MM.1S (cell line): ENCODE measurements around the gene OASL.

Experiments used
- DNase-seq: peaks from one replicate; pipeline ENCODE4 v3.0.0-alpha.2; 2015
- H2AFZ ChIP-seq: fragments of 300-600 bp; sonication (generic); 2 replicates; pipeline ENCODE4 v1.6.0; 2016; ENCODE audit warnings: antibody characterized with exemption, low read length
- H3F3A ChIP-seq: fragments of 300-600 bp; sonication (generic); 2 replicates; pipeline ENCODE4 v1.6.1; 2016; ENCODE audit warnings: mild to moderate bottlenecking, antibody characterized with exemption, low read length, moderate library complexity, mixed read lengths; ENCODE audit not compliant: insufficient read depth
- H3K27ac ChIP-seq: fragments of 300-600 bp; sonication (generic); 2 replicates; pipeline ENCODE4 v1.5.1; 2016; ENCODE audit warnings: mild to moderate bottlenecking, low read length
- H3K27me3 ChIP-seq: fragments of 300-600 bp; sonication (generic); replicated peaks from 2 replicates; pipeline ENCODE4 v1.6.0; 2016; ENCODE audit warnings: low read length; ENCODE audit not compliant: insufficient read depth
- H3K36me3 ChIP-seq: fragments of 300-600 bp; sonication (generic); replicated peaks from 2 replicates; pipeline ENCODE4 v1.6.1; 2016; ENCODE audit warnings: mild to moderate bottlenecking, low read length, mixed read lengths; ENCODE audit not compliant: insufficient read depth
- H3K4me1 ChIP-seq: fragments of 300-600 bp; sonication (generic); 2 replicates; pipeline ENCODE4 v1.6.1; 2016; ENCODE audit warnings: low read length, mixed read lengths
- H3K4me2 ChIP-seq: fragments of 300-600 bp; sonication (generic); 2 replicates; pipeline ENCODE4 v1.6.0; 2016; ENCODE audit warnings: low read depth, low read length
- H3K4me3 ChIP-seq: fragments of 300-600 bp; sonication (generic); 2 replicates; pipeline ENCODE4 v1.5.1; 2016; ENCODE audit warnings: low read length, mixed read lengths
- H3K79me2 ChIP-seq: fragments of 300-600 bp; sonication (generic); 2 replicates; pipeline ENCODE4 v1.6.1; 2016; ENCODE audit warnings: mixed run types, low read length, mixed read lengths
- H3K9ac ChIP-seq: fragments of 300-600 bp; sonication (generic); 2 replicates; pipeline ENCODE4 v1.6.1; 2016; ENCODE audit warnings: low read length, mixed read lengths
- H3K9me2 ChIP-seq: fragments of 300-600 bp; sonication (generic); replicated peaks from 2 replicates; pipeline ENCODE4 v1.6.1; 2016; ENCODE audit warnings: mild to moderate bottlenecking, low read length, mixed read lengths; ENCODE audit not compliant: insufficient read depth
- H3K9me3 ChIP-seq: fragments of 300-600 bp; sonication (generic); replicated peaks from 2 replicates; pipeline ENCODE4 v1.6.1; 2016; ENCODE audit warnings: mild to moderate bottlenecking, low read length, mixed read lengths; ENCODE audit not compliant: insufficient read depth
- H4K20me1 ChIP-seq: fragments of 300-600 bp; sonication (generic); 2 replicates; pipeline ENCODE4 v1.6.1; 2016; ENCODE audit warnings: mild to moderate bottlenecking, low read length, moderate library complexity, mixed read lengths; ENCODE audit not compliant: insufficient read depth
- EZH2 ChIP-seq: fragments of 300-600 bp; sonication (generic); optimal IDR thresholded peaks from 2 replicates; pipeline ENCODE3; 2017; ENCODE audit warnings: low read depth, mild to moderate bottlenecking, antibody characterized with exemption, low read length, mixed read lengths
- EZH2phosphoT487 ChIP-seq: fragments of 300-600 bp; sonication (generic); IDR thresholded peaks from 2 replicates; pipeline ENCODE4 v1.6.1; 2018; ENCODE audit warnings: antibody characterized with exemption, low read length
- TF ChIP-seq, protein P1 (sequence below): fragments of 300-600 bp; sonication (generic); IDR thresholded peaks from 2 replicates; pipeline ENCODE4 v1.5.1; 2016; ENCODE audit warnings: antibody characterized with exemption, low read length, mixed read lengths

Gene OASL

GRCh38 chr12:120983759-120984158 lies 55.3 kb downstream of the OASL start:
- H3K9me2 ChIP-seq = no peaks in the 10 kb centered on the region
- H3K79me2 ChIP-seq = no peaks in the 10 kb centered on the region
- H3K27me3 ChIP-seq = no peaks in the 10 kb centered on the region
- H3K9me3 ChIP-seq = no peaks in the 10 kb centered on the region
- H4K20me1 ChIP-seq = no peaks in the 10 kb centered on the region
- no peak overlapping the region for H3K4me2 ChIP-seq
- H3K36me3 ChIP-seq = no peaks in the 10 kb centered on the region
- H3K4me1 ChIP-seq = no peaks in the 10 kb centered on the region
- no peak overlapping the region for H2AFZ ChIP-seq
- DNase-seq = no peak
- H3K4me3 ChIP-seq = no peak overlapping the region
- TF ChIP-seq EZH2 = no peak
- TF ChIP-seq, protein P1, sequence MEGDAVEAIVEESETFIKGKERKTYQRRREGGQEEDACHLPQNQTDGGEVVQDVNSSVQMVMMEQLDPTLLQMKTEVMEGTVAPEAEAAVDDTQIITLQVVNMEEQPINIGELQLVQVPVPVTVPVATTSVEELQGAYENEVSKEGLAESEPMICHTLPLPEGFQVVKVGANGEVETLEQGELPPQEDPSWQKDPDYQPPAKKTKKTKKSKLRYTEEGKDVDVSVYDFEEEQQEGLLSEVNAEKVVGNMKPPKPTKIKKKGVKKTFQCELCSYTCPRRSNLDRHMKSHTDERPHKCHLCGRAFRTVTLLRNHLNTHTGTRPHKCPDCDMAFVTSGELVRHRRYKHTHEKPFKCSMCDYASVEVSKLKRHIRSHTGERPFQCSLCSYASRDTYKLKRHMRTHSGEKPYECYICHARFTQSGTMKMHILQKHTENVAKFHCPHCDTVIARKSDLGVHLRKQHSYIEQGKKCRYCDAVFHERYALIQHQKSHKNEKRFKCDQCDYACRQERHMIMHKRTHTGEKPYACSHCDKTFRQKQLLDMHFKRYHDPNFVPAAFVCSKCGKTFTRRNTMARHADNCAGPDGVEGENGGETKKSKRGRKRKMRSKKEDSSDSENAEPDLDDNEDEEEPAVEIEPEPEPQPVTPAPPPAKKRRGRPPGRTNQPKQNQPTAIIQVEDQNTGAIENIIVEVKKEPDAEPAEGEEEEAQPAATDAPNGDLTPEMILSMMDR = no peak
- TF ChIP-seq EZH2phosphoT487 = no peak
- H3K27ac ChIP-seq = no peak overlapping the region
- H3K9ac ChIP-seq = no peak overlapping the region
- no peaks in the 10 kb centered on the region for H3F3A ChIP-seq

GRCh38 chr12:120982659-120983058 lies 56.4 kb downstream of the OASL start:
- Histone ChIP-seq H4K20me1 (no peaks in the 10 kb centered on the region), H3K4me2 (no peak overlapping the region)
- TF ChIP-seq, protein P1 = no peak
- TF ChIP-seq EZH2phosphoT487 (no peak), EZH2 (no peak)

DNA sequence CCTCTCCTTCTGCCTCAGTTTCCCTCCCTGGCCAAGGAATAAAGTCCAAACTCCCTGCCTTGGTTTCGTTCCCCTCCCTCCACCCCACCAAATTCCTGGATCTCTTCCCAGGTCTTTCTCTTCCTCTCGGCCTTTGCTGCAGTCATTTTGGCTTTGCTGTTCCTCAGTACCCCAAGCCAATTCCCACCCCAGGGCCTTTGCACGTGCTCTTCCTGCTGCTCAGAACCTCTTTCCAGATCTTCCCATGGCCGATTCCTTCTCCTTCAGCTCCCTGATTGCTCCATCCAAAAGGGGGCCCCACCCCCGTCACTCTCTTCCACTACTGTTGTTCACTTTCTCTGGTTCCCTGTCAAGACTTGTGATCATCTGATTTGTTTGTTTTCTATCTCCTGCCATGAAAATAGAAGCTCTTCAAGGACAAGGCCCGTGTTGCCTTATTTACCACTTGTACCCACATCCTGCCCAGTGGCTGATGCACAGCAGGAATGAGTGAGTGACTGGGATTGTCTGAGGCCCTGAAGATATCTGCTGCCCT lies 57.6 kb downstream of the OASL start:
- Histone ChIP-seq H3F3A (no peaks in the 10 kb centered on the region), H3K9me3 (no peaks in the 10 kb centered on the region), H3K79me2 (no peaks in the 10 kb centered on the region), H3K4me3 (no peak overlapping the region), H2AFZ (no peak overlapping the region), H3K4me1 (no peaks in the 10 kb centered on the region), H3K4me2 (no peak overlapping the region), H3K27ac (no peak overlapping the region), H3K36me3 (no peaks in the 10 kb centered on the region), H4K20me1 (no peaks in the 10 kb centered on the region), H3K9me2 (no peaks in the 10 kb centered on the region), H3K27me3 (no peaks in the 10 kb centered on the region), H3K9ac (no peak overlapping the region)
- no peak for DNase-seq
- TF ChIP-seq, protein P1 = no peak
- TF ChIP-seq EZH2phosphoT487 = no peak
- no peak for TF ChIP-seq EZH2

More at GRCh38 chr12:120982659-120983058, 56.4 kb downstream of the OASL start:
- Histone ChIP-seq H3K79me2 (no peaks in the 10 kb centered on the region), H3K9me3 (no peaks in the 10 kb centered on the region), H3K9me2 (no peaks in the 10 kb centered on the region), H3F3A (no peaks in the 10 kb centered on the region), H3K27me3 (no peaks in the 10 kb centered on the region), H2AFZ (no peak overlapping the region), H3K9ac (no peak overlapping the region), H3K4me1 (no peaks in the 10 kb centered on the region), H3K4me3 (no peak overlapping the region), H3K27ac (no peak overlapping the region), H3K36me3 (no peaks in the 10 kb centered on the region)
- no peak for DNase-seq
